HG03575 (cell line): ENCODE results near the gene SPATA21.

Experiments used
- ATAC-seq: cut with Tn5 transposase; IDR thresholded peaks from one replicate; pipeline ENCODE4 v1.9.1; 2021; ENCODE audit not compliant: unreplicated experiment, insufficient number of reproducible peaks, low FRiP score; ENCODE audit errors: extremely low read depth

The SPATA21 gene

GRCh38 chr1:16433030-16433429 is 4.2 kb downstream of the SPATA21 start:
- ATAC-seq: no peak

GRCh38 chr1:16430606-16431005 is 6.6 kb downstream of the SPATA21 start:
- ATAC-seq: no peak

- no peak for ATAC-seq
Observed at GRCh38 chr1:16425125-16426025, 11.8 kb downstream of the SPATA21 start.

GRCh38 chr1:16422041-16422440 is 15.2 kb downstream of the SPATA21 start:
- no peak for ATAC-seq

GRCh38 chr1:16421201-16421600 is 16.0 kb downstream of the SPATA21 start:
- ATAC-seq: no peak

- peak; percentile 83 for ATAC-seq
Observed at GRCh38 chr1:16420424-16421118, 16.7 kb downstream of the SPATA21 start.

GRCh38 chr1:16418823-16419425 is 18.3 kb downstream of the SPATA21 start:
- ATAC-seq: no peak

- no peak for ATAC-seq
Observed at GRCh38 chr1:16413191-16413590, 24.0 kb downstream of the SPATA21 start.

GRCh38 chr1:16410803-16411202 is 26.4 kb downstream of the SPATA21 start:
- no peak for ATAC-seq

- ATAC-seq: no peak
Observed at GRCh38 chr1:16409536-16410152, 27.6 kb downstream of the SPATA21 start.

- no peak for ATAC-seq
Observed at GRCh38 chr1:16406868-16407267, 30.4 kb downstream of the SPATA21 start.

- no peak for ATAC-seq
Observed at GRCh38 chr1:16405441-16405840, 31.8 kb downstream of the SPATA21 start.

- ATAC-seq: no peak
Observed at GRCh38 chr1:16402742-16403141, 34.5 kb downstream of the SPATA21 start.

- no peak for ATAC-seq
Observed at GRCh38 chr1:16398371-16398953, 38.8 kb downstream of the SPATA21 start.

- ATAC-seq: no peak
Observed at GRCh38 chr1:16397120-16397519, 40.1 kb downstream of the SPATA21 start.

- ATAC-seq: no peak
Observed at GRCh38 chr1:16396591-16396990, 40.6 kb downstream of the SPATA21 start.

- no peak for ATAC-seq
Observed at GRCh38 chr1:16394977-16395376, 42.2 kb downstream of the SPATA21 start.

- ATAC-seq: no peak
Observed at GRCh38 chr1:16393570-16394521, 43.4 kb downstream of the SPATA21 start.
